Measurements from ENCODE around the gene USH2A.

- TF ChIP-seq EZH2 (IDR thresholded peaks at IDR 0.05; ENCODE audit: insufficient read depth, poor library complexity, severe bottlenecking) (no peak), EZH2phosphoT487 (IDR thresholded peaks at IDR 0.05; ENCODE audit: insufficient read depth, low read depth) (no peak)
Observed at GRCh38 chr1:216290074-216290473, 133.2 kb downstream of the USH2A start.

Data from GM23248 (cell line).